ENCODE results near the gene SLC39A9. TPM values are rescaled to one million over a fixed set of nuclear protein-coding genes. Genes with fewer than 3 reads are reported as not detected.

The SLC39A9 gene
- total and polyA plus RNA-seq, 2 experiments from 2014 or later: 17.7 to 48.1 TPM

DNA sequence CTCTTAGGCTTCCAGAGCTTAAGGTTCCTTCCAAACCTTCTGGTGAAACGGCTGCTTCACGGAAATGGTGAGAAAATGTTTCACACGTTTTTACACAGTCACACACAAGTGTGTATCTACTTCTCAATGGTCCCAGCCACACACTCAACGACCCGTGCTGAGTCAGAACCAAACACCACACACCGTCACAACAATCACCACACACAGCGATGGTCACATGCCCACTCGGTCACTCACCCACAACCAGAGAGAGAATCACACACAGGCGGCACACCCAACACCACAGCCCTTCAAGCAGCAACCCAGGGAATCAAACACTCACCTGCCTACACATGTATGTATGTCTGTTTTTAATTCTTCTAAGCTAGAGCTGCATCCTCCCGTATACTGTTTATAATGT, 73.4 kb downstream of the SLC39A9 start (continued):
- TF ChIP-seq, protein P1, sequence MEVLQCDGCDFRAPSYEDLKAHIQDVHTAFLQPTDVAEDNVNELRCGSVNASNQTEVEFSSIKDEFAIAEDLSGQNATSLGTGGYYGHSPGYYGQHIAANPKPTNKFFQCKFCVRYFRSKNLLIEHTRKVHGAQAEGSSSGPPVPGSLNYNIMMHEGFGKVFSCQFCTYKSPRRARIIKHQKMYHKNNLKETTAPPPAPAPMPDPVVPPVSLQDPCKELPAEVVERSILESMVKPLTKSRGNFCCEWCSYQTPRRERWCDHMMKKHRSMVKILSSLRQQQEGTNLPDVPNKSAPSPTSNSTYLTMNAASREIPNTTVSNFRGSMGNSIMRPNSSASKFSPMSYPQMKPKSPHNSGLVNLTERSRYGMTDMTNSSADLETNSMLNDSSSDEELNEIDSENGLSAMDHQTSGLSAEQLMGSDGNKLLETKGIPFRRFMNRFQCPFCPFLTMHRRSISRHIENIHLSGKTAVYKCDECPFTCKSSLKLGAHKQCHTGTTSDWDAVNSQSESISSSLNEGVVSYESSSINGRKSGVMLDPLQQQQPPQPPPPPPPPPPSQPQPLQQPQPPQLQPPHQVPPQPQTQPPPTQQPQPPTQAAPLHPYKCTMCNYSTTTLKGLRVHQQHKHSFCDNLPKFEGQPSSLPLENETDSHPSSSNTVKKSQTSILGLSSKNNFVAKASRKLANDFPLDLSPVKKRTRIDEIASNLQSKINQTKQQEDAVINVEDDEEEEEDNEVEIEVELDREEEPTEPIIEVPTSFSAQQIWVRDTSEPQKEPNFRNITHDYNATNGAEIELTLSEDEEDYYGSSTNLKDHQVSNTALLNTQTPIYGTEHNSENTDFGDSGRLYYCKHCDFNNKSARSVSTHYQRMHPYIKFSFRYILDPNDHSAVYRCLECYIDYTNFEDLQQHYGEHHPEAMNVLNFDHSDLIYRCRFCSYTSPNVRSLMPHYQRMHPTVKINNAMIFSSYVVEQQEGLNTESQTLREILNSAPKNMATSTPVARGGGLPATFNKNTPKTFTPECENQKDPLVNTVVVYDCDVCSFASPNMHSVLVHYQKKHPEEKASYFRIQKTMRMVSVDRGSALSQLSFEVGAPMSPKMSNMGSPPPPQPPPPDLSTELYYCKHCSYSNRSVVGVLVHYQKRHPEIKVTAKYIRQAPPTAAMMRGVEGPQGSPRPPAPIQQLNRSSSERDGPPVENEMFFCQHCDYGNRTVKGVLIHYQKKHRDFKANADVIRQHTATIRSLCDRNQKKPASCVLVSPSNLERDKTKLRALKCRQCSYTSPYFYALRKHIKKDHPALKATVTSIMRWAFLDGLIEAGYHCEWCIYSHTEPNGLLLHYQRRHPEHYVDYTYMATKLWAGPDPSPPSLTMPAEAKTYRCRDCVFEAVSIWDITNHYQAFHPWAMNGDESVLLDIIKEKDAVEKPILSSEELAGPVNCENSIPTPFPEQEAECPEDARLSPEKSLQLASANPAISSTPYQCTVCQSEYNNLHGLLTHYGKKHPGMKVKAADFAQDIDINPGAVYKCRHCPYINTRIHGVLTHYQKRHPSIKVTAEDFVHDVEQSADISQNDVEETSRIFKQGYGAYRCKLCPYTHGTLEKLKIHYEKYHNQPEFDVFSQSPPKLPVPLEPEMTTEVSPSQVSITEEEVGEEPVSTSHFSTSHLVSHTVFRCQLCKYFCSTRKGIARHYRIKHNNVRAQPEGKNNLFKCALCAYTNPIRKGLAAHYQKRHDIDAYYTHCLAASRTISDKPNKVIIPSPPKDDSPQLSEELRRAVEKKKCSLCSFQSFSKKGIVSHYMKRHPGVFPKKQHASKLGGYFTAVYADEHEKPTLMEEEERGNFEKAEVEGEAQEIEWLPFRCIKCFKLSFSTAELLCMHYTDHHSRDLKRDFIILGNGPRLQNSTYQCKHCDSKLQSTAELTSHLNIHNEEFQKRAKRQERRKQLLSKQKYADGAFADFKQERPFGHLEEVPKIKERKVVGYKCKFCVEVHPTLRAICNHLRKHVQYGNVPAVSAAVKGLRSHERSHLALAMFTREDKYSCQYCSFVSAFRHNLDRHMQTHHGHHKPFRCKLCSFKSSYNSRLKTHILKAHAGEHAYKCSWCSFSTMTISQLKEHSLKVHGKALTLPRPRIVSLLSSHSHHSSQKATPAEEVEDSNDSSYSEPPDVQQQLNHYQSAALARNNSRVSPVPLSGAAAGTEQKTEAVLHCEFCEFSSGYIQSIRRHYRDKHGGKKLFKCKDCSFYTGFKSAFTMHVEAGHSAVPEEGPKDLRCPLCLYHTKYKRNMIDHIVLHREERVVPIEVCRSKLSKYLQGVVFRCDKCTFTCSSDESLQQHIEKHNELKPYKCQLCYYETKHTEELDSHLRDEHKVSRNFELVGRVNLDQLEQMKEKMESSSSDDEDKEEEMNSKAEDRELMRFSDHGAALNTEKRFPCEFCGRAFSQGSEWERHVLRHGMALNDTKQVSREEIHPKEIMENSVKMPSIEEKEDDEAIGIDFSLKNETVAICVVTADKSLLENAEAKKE (CRISPR knock-in tag; IDR thresholded peaks at IDR 0.05): no peak
- TF ChIP-seq EZH2 (IDR thresholded peaks at IDR 0.05; ENCODE audit: low read depth, unreplicated experiment): no peak
- no peak for TF ChIP-seq EZH2phosphoT487 (IDR thresholded peaks at IDR 0.05; ENCODE audit: unreplicated experiment)

DNA sequence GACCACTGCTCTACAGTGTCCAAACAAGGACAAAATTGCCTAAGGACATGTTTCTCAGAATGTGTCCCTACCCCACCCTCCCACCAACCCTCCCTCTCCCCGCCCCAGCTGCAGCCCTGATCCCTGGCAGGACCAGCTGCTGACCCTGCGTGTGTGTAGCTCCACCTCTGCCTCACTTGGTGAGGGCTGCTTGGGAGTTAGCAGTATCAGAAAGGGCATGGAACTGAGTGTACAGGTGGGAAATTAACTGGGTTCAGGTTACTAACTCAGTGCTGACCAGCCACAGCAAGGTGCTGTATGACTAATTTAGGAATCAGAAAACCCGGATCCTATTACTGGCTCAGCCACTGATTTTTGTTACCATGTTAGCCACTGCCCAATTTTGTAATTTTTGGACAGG, 74.8 kb downstream of the SLC39A9 start:
- Mint-ChIP-seq H3K4me1 (no peaks in the 10 kb centered on the region), H3K9me3 (peaks cover 2% of the 10 kb centered on the region; the same call in 2 of the 3 replicates), H3K4me3 (no peak overlapping the region), H3K36me3 (ENCODE audit: low read depth) (no peaks in the 10 kb centered on the region), H3K27me3 (ENCODE audit: insufficient read depth, low read depth, poor library complexity) (peaks cover 12% of the 10 kb centered on the region), H3K27ac (no peak overlapping the region)
- no peak overlapping the region for H3K27ac ChIP-seq (ENCODE audit: low read depth)
- no peaks in the 10 kb centered on the region for H3F3A ChIP-seq (replicated peaks; ENCODE audit: low read depth)
- no peak for DNase-seq (ENCODE audit: low spot score)
- H2AFZ ChIP-seq: no peak overlapping the region
- H3K4me2 ChIP-seq: no peak overlapping the region
- no peaks in the 10 kb centered on the region for H3K36me3 ChIP-seq (ENCODE audit: insufficient read depth)
- H3K4me3 ChIP-seq: no peak overlapping the region
- no peaks in the 10 kb centered on the region for H3K79me2 ChIP-seq (replicated peaks; ENCODE audit: insufficient read depth)
- no peak for ATAC-seq
- H3K27me3 ChIP-seq (ENCODE audit: insufficient read depth): no peaks in the 10 kb centered on the region
- no peaks in the 10 kb centered on the region for H4K20me1 ChIP-seq (replicated peaks; ENCODE audit: insufficient read depth)
- H3K9me2 ChIP-seq (ENCODE audit: insufficient read depth): no peaks in the 10 kb centered on the region
- no peaks in the 10 kb centered on the region for H3K4me1 ChIP-seq (ENCODE audit: insufficient read depth)
- TF ChIP-seq, protein P2, sequence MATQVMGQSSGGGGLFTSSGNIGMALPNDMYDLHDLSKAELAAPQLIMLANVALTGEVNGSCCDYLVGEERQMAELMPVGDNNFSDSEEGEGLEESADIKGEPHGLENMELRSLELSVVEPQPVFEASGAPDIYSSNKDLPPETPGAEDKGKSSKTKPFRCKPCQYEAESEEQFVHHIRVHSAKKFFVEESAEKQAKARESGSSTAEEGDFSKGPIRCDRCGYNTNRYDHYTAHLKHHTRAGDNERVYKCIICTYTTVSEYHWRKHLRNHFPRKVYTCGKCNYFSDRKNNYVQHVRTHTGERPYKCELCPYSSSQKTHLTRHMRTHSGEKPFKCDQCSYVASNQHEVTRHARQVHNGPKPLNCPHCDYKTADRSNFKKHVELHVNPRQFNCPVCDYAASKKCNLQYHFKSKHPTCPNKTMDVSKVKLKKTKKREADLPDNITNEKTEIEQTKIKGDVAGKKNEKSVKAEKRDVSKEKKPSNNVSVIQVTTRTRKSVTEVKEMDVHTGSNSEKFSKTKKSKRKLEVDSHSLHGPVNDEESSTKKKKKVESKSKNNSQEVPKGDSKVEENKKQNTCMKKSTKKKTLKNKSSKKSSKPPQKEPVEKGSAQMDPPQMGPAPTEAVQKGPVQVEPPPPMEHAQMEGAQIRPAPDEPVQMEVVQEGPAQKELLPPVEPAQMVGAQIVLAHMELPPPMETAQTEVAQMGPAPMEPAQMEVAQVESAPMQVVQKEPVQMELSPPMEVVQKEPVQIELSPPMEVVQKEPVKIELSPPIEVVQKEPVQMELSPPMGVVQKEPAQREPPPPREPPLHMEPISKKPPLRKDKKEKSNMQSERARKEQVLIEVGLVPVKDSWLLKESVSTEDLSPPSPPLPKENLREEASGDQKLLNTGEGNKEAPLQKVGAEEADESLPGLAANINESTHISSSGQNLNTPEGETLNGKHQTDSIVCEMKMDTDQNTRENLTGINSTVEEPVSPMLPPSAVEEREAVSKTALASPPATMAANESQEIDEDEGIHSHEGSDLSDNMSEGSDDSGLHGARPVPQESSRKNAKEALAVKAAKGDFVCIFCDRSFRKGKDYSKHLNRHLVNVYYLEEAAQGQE (IDR thresholded peaks at IDR 0.05; ENCODE audit: unreplicated experiment): no peak
- TF ChIP-seq ZNF114 (CRISPR knock-in tag; IDR thresholded peaks at IDR 0.05) (no peak), NANOG (IDR thresholded peaks at IDR 0.05; ENCODE audit: borderline replicate concordance) (no peak), STAT1 (IDR thresholded peaks at IDR 0.05; ENCODE audit: unreplicated experiment) (no peak), CREB1 (CRISPR knock-in tag; IDR thresholded peaks at IDR 0.05; ENCODE audit: low read depth) (no peak), POLR2AphosphoS5 (IDR thresholded peaks at IDR 0.05; ENCODE audit: low read depth) (no peak), ZNF331 (CRISPR knock-in tag; IDR thresholded peaks at IDR 0.05; ENCODE audit: low read depth) (no peak)
- TF ChIP-seq, protein P3, sequence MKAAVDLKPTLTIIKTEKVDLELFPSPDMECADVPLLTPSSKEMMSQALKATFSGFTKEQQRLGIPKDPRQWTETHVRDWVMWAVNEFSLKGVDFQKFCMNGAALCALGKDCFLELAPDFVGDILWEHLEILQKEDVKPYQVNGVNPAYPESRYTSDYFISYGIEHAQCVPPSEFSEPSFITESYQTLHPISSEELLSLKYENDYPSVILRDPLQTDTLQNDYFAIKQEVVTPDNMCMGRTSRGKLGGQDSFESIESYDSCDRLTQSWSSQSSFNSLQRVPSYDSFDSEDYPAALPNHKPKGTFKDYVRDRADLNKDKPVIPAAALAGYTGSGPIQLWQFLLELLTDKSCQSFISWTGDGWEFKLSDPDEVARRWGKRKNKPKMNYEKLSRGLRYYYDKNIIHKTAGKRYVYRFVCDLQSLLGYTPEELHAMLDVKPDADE (IDR thresholded peaks at IDR 0.05): no peak

Measured in GM23338 (cell line).